PFSK-1 (cell line): ENCODE results near the gene PACRGL. TPM values are rescaled to one million over a fixed set of nuclear protein-coding genes. Genes with fewer than 3 reads are reported as not detected.
A peak's percentile ranks its signal among the peaks of the same experiment; 100 is the strongest.

ENCODE experiments used
- FOXP2 ChIP-seq: optimal IDR thresholded peaks from 2 replicates; pipeline ENCODE3; 2011; ENCODE audit warnings: borderline replicate concordance, control low read depth, inconsistent platforms; ENCODE audit not compliant: insufficient read depth; ENCODE audit errors: extremely low read length, extremely low read depth
- POLR2AphosphoS5 ChIP-seq: IDR thresholded peaks from 2 replicates; pipeline ENCODE4 v1.6.1; 2012; ENCODE audit warnings: low read depth, mild to moderate bottlenecking, control low read depth, low read length, moderate library complexity
- SIN3A ChIP-seq: IDR thresholded peaks from 2 replicates; pipeline ENCODE4 v1.6.1; 2012; ENCODE audit warnings: mild to moderate bottlenecking, low read length, moderate library complexity, borderline replicate concordance; ENCODE audit not compliant: insufficient read depth
- TAF1 ChIP-seq: IDR thresholded peaks from 2 replicates; pipeline ENCODE4 v1.6.1; 2012; ENCODE audit warnings: low read length, control low read depth, borderline replicate concordance; ENCODE audit not compliant: insufficient read depth
- polyA plus RNA-seq: library from polyadenylated mRNA; unstranded; fragments of >200 nt; gene quantifications from one replicate; pipeline ENCODE4 v1.2.1, GENCODE V29; 2012; ENCODE audit warnings: low read depth, missing spikeins; ENCODE audit not compliant: insufficient read length
- TF ChIP-seq, protein P1 (sequence below), 2 experiments: IDR thresholded peaks; 2 replicates each; pipeline versions ENCODE4 v1.6.1 to v1.8.0; 2011 to 2012; ENCODE audit warnings: low read depth in 2 of 2, low read length in 2 of 2, control low read depth in 1 of 2, inconsistent platforms in 1 of 2, mild to moderate bottlenecking in 1 of 2, moderate library complexity in 1 of 2; ENCODE audit not compliant: insufficient read depth in 1 of 2

The PACRGL gene
- 8.4 TPM for polyA plus RNA-seq

DNA sequence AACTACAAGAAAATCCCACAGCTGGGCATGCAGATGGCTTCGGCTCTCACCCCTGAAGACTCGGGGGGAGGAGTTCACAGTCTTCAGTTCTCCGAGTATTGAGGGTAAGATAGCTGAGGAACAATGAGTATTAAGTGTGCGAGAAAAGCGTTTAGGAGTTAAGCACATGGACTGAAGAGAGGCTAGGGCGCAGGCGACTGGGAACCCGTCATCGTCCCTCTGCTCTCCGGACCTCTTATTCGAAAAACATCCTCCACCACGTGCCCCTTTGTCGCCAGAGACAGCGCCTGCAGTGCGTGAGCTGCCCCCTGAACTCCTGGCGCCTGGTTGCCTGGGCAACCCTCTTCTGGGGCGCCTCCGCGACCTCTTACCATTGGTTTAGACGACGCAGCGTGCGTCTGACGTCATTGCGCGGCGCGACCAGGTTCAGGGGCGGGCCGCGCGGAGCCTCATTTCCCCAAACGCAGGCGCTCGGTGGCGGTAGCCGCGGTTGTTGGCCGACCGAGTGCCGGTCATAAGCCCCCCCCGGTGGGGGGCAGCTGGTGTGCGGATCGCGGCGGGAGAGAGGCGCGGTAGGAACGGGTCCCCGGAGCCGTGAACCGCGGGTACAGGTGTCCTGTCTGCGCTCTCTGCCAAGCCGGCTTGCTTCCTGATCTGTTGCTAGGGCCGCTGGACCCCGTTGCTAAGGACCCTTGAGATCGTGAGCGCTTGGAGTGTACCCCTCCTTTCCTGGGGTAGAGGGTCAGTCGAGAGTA is at the start of gene PACRGL:
Gene PACRGL, plus strand, starts transcription at position 452 of the 755 bp plus-strand sequence. CDS start 4,024 bp downstream, outside the sequence.
- TF ChIP-seq TAF1: peak; percentile 36; the same call in 1 of the 2 replicates
- peak; percentile 75; the same call in 1 of the 2 replicates for TF ChIP-seq SIN3A
- TF ChIP-seq POLR2AphosphoS5: peak; percentile 67; the same call in 1 of the 2 replicates
- TF ChIP-seq, protein P1, sequence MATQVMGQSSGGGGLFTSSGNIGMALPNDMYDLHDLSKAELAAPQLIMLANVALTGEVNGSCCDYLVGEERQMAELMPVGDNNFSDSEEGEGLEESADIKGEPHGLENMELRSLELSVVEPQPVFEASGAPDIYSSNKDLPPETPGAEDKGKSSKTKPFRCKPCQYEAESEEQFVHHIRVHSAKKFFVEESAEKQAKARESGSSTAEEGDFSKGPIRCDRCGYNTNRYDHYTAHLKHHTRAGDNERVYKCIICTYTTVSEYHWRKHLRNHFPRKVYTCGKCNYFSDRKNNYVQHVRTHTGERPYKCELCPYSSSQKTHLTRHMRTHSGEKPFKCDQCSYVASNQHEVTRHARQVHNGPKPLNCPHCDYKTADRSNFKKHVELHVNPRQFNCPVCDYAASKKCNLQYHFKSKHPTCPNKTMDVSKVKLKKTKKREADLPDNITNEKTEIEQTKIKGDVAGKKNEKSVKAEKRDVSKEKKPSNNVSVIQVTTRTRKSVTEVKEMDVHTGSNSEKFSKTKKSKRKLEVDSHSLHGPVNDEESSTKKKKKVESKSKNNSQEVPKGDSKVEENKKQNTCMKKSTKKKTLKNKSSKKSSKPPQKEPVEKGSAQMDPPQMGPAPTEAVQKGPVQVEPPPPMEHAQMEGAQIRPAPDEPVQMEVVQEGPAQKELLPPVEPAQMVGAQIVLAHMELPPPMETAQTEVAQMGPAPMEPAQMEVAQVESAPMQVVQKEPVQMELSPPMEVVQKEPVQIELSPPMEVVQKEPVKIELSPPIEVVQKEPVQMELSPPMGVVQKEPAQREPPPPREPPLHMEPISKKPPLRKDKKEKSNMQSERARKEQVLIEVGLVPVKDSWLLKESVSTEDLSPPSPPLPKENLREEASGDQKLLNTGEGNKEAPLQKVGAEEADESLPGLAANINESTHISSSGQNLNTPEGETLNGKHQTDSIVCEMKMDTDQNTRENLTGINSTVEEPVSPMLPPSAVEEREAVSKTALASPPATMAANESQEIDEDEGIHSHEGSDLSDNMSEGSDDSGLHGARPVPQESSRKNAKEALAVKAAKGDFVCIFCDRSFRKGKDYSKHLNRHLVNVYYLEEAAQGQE (IDR thresholded peaks at IDR 0.05; ENCODE audit: insufficient read depth in 1 of 2, low read depth in 2 of 2, low read length in 2 of 2): no peak
- TF ChIP-seq FOXP2: no peak

DNA sequence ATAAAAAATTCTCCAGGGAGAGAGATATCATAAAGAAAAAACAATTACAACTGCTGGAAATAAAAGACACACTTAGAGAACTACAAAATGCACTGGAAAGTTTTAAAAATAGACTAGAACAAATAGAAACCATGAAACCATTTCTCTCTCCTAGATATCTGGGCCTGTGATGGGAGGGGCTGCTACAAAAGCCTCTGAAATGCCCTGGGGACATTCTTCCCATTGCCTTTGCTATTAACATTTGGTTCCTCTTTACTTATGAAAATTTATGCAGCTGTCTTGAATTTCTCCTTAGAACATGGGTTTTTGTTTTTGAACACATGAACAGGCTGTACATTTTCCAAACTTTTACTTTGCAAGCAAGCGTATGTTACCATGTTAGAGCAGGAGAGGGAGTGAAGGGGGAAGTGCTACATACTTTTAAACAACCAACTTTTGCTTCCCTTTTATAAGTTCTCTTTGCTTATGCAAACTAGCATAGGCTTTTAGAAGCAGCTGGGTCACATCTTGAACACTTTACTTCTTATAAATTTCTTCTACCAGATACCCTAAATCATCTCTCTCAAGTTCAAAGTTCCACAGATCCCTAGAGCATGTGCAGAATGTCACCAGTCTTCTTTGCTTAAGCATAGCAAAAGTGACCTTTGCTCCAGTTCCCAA is 47.9 kb upstream of the PACRGL start:
- TF ChIP-seq FOXP2: no peak
- TF ChIP-seq TAF1: no peak
- TF ChIP-seq, protein P1 (IDR thresholded peaks at IDR 0.05; ENCODE audit: insufficient read depth in 1 of 2, low read depth in 2 of 2, low read length in 2 of 2): no peak
- TF ChIP-seq POLR2AphosphoS5: no peak
- no peak for TF ChIP-seq SIN3A

DNA sequence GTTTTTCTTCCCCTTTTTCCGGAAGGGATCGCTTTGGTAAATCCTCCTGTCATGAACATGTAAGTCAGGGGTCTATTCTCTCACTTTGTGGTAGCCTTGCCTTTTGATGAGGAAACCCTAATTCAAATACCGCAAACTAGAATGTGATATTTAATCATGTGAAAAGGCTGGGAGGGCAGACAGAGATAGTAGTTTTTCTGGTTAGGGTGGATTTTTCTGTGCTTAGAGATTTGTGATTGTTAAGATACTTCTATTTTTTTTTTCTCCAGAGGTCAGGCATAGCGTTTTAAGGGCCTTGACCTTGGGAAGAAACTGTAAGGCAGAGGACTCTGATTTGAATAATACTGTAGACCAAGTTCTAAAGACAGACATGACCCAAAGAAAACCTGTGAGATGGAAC is 41.8 kb upstream of the PACRGL start:
- no peak for TF ChIP-seq TAF1
- TF ChIP-seq, protein P1 (IDR thresholded peaks at IDR 0.05; ENCODE audit: insufficient read depth in 1 of 2, low read depth in 2 of 2, low read length in 2 of 2): no peak
- TF ChIP-seq POLR2AphosphoS5: no peak
- no peak for TF ChIP-seq SIN3A
- TF ChIP-seq FOXP2: no peak

DNA sequence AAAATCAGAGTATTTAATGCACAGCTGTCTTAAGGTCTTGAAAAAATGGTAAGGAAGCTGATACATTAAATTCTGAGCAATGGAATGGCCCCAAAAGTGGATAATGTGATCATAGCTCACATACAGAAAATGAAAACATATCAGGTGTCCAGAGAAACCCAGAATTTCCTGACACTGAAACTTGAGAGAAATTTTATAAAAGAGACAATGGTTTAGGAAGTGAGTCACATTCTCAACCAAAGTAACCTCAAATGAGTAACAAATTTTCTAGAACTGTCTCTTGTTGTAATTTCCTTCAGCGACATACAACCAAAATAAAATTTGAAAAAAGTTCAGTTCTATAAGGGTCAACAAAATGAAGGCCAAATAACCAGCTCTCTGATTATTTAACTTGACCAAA is 37.4 kb upstream of the PACRGL start:
- TF ChIP-seq POLR2AphosphoS5: no peak
- TF ChIP-seq SIN3A: no peak
- TF ChIP-seq, protein P1 (IDR thresholded peaks at IDR 0.05; ENCODE audit: insufficient read depth in 1 of 2, low read depth in 2 of 2, low read length in 2 of 2): no peak
- TF ChIP-seq TAF1: no peak
